ENCODE measurements around the gene COL9A1. TPM values are rescaled to one million over a fixed set of nuclear protein-coding genes. Genes with fewer than 3 reads are reported as not detected.

The COL9A1 gene
- total RNA-seq, 2 donors from 2014 or later: 5.8 to 10.0 TPM

GRCh38 chr6:70180901-70181599 lies 121.8 kb downstream of the COL9A1 start:
- no peaks in the 10 kb centered on the region for H3K4me1 ChIP-seq (ENCODE audit: control insufficient read depth, insufficient read depth, low read length)
- H3K27me3 ChIP-seq (ENCODE audit: control insufficient read depth, insufficient read depth, low read length, poor library complexity, severe bottlenecking): peaks cover 11% of the 10 kb centered on the region
- Mint-ChIP-seq H3K4me3 (no peak overlapping the region), H3K36me3 (ENCODE audit: low read depth) (no peaks in the 10 kb centered on the region), H3K4me1 (peaks cover 9% of the 10 kb centered on the region), H3K27me3 (ENCODE audit: insufficient read depth) (no peaks in the 10 kb centered on the region), H3K27ac (no peak overlapping the region), H3K9me3 (peaks cover 9% of the 10 kb centered on the region)
- 82 to 100% methylated on average over 1 of the region's 1 CpG for WGBS, 2 experiments (ENCODE audit: insufficient coverage in 1 of 2, insufficient read length in 1 of 2)
- H3K4me3 ChIP-seq (ENCODE audit: low read length): no peak overlapping the region
- no peak overlapping the region for H3K9ac ChIP-seq (ENCODE audit: extremely low read depth, low read length, poor library complexity, severe bottlenecking)
- DNase-seq: no peak
- no peak for TF ChIP-seq CTCF (conservative IDR thresholded peaks at IDR 0.05)
- H3K36me3 ChIP-seq (ENCODE audit: control insufficient read depth, insufficient read depth, low read length): no peaks in the 10 kb centered on the region
- no peaks in the 10 kb centered on the region for H3K9me3 ChIP-seq (ENCODE audit: control insufficient read depth, low read length)
- no peak overlapping the region for H3K27ac ChIP-seq (ENCODE audit: low read depth, low read length)

- Mint-ChIP-seq H3K27ac (no peak overlapping the region), H3K36me3 (ENCODE audit: low read depth) (no peaks in the 10 kb centered on the region), H3K9me3 (peaks cover 9% of the 10 kb centered on the region), H3K27me3 (ENCODE audit: insufficient read depth) (no peaks in the 10 kb centered on the region), H3K4me1 (peaks cover 9% of the 10 kb centered on the region), H3K4me3 (no peak overlapping the region)
- TF ChIP-seq CTCF (conservative IDR thresholded peaks at IDR 0.05): no peak
- no peaks in the 10 kb centered on the region for H3K9me3 ChIP-seq (ENCODE audit: control insufficient read depth, low read length)
- DNase-seq: no peak
- no peaks in the 10 kb centered on the region for H3K36me3 ChIP-seq (ENCODE audit: control insufficient read depth, insufficient read depth, low read length)
- H3K9ac ChIP-seq (ENCODE audit: extremely low read depth, low read length, poor library complexity, severe bottlenecking): no peak overlapping the region
- H3K4me3 ChIP-seq (ENCODE audit: low read length): no peak overlapping the region
- no peak overlapping the region for H3K27ac ChIP-seq (ENCODE audit: low read depth, low read length)
- H3K27me3 ChIP-seq (ENCODE audit: control insufficient read depth, insufficient read depth, low read length, poor library complexity, severe bottlenecking): peaks cover 11% of the 10 kb centered on the region
- H3K4me1 ChIP-seq (ENCODE audit: control insufficient read depth, insufficient read depth, low read length): no peaks in the 10 kb centered on the region
- WGBS, 2 experiments (ENCODE audit: insufficient coverage in 1 of 2, insufficient read length in 1 of 2): 94 to 100% methylated on average over 1 to 2 of the region's 2 CpGs
Observed at GRCh38 chr6:70180183-70180900, 122.5 kb downstream of the COL9A1 start.

GRCh38 chr6:70176842-70177550 lies 125.9 kb downstream of the COL9A1 start:
- H3K4me3 Mint-ChIP-seq: no peak overlapping the region
- 88% methylated on average over 3 of the region's 3 CpGs; no CpG with 5 or more reads in 1 of the 2 experiments for WGBS, 2 experiments (ENCODE audit: insufficient coverage in 1 of 2, insufficient read length in 1 of 2)
- peaks cover 9% of the 10 kb centered on the region for H3K9me3 Mint-ChIP-seq
- no peaks in the 10 kb centered on the region for H3K36me3 Mint-ChIP-seq (ENCODE audit: low read depth)
- no peak for DNase-seq
- Histone ChIP-seq H3K4me3 (ENCODE audit: low read length) (no peak overlapping the region), H3K4me1 (ENCODE audit: control insufficient read depth, insufficient read depth, low read length) (no peaks in the 10 kb centered on the region), H3K9ac (ENCODE audit: extremely low read depth, low read length, poor library complexity, severe bottlenecking) (no peak overlapping the region), H3K9me3 (ENCODE audit: control insufficient read depth, low read length) (no peaks in the 10 kb centered on the region), H3K27me3 (ENCODE audit: control insufficient read depth, insufficient read depth, low read length, poor library complexity, severe bottlenecking) (peaks cover 3% of the 10 kb centered on the region), H3K36me3 (ENCODE audit: control insufficient read depth, insufficient read depth, low read length) (no peaks in the 10 kb centered on the region), H3K27ac (ENCODE audit: low read depth, low read length) (no peak overlapping the region)
- no peak overlapping the region for H3K27ac Mint-ChIP-seq
- no peaks in the 10 kb centered on the region for H3K27me3 Mint-ChIP-seq (ENCODE audit: insufficient read depth)
- peaks cover 12% of the 10 kb centered on the region for H3K4me1 Mint-ChIP-seq
- TF ChIP-seq CTCF (conservative IDR thresholded peaks at IDR 0.05): no peak

Data from endodermal cell (in vitro differentiated cells).